COR-L47 (cell line): ENCODE results near the gene CATSPER4.
"Not testable (repeated sequence)": the region's sequence is repeated elsewhere in the genome, so short reads cannot be mapped to it uniquely, and the experiment has no call there.

Experiments
- DNase-seq: peaks from one replicate; lab custom pipeline; 2025; lab: John Stamatoyannopoulos, UW

Gene CATSPER4

GRCh38 chr1:26195805-26196204, 5.4 kb downstream of the CATSPER4 start:
- no peak for DNase-seq

GRCh38 chr1:26197301-26197700, 6.9 kb downstream of the CATSPER4 start:
- DNase-seq: no peak

DNA sequence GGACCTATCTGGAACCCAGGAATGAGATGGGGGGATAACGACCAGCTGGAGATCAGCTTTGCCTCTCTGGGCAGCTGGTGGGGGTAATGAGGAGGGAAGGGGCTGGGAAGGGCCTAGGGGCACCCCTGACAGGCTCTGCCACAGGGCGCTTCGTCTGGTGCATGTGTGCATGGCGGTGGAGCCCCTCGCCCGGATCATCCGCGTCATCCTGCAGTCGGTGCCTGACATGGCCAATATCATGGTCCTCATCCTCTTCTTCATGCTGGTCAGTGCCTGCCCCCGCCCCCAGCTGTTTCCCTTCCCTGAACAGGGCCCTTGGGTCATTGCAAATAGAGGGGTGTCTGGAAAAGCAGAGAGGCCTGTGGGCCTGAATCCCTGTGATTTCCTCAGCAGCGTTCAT, 7.4 kb downstream of the CATSPER4 start:
- no peak for DNase-seq

- no peak for DNase-seq
These were observed 10.0 kb downstream of the CATSPER4 start for GRCh38 chr1:26200413-26200812.

GRCh38 chr1:26203642-26204318, 13.4 kb downstream of the CATSPER4 start:
- no peak for DNase-seq

DNA sequence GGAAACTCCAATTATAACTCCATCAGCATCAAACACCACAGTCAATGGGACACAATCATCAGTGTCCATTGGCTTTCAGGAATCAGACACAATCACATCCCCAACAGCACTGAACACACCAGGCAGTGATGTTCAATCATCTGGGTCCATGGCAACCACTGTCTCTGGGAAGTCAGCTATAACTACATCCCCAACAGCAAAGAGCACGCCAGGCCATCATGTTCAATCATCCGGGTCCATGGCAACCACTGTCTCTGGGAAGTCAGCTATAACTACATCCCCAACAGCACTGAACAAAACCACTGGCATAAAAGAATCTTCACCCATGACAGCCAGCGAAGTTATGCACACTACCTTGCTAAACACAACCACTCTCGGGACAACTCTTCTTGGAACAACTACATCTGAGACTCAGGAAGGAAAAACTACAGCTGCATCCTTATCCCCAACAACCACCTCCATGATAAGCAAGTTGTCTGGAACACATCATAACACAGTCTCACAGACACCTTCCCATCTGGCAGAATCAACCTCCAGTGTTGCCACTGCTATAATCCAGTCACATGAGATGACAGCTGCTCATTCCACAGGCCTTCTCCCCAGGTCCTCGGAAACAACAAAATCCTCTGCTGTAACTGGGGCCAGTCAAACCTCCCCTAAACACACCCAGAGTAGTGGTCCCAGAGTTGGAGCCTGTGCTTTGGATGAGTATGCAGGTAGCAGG, 19.9 kb downstream of the CATSPER4 start:
- DNase-seq: no peak

DNA sequence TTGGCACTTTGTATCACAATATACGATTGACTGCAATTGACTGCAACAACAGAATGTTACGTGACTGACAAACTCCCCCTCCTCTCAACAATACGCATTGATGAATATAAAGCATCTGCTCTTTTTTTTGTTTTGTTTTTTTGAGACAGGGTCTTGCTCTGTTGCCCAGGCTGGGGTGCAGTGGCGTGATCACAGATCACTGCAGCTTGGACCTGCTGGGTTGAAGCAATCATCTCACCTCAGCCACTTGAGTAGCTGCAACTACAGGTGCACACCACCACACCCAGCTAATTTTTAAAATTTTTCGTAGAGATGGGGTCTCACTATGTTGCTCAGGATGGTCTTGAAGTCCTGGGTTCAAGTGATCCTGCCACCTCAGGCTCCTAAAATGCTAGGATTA, 22.3 kb downstream of the CATSPER4 start:
- no peak for DNase-seq

- no peak for DNase-seq
These were observed 23.0 kb downstream of the CATSPER4 start for GRCh38 chr1:26213335-26213905.

GRCh38 chr1:26215246-26215645, 24.8 kb downstream of the CATSPER4 start:
- DNase-seq: no peak

GRCh38 chr1:26218906-26219494, 28.6 kb downstream of the CATSPER4 start:
- DNase-seq: peak; percentile 46

DNA sequence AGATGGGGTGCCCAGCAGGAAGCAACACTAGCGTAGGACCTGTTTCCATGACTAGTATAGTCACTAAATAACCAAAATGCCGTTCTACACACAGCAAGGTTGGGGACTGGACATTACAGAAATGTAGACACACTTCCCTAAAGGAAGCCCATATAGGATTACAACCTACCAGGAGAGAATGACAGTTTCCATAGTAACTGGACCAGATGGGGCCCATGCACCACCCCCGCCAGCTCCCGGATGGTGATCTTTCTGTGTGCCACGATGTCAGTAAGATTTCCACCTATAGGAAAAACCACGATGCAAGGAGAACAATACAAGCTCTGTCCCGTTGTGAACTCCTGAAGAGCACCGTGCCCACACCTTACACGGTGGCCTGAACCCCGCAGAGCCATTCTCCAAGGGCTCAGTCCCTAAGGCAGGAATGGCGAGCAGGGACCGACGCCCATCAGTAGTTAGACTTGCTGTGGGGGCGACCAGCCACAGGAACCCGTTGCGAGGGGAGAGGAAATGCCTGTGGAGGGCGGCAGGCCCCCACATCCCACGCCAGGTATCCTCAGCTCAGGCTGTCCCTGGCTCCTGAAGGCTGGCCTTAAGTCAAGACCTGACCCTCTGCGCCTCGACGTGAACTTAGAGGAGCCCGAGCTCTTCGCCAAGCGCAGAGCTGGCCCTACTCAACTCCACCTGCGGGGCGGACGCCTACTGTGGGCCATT, 30.0 kb downstream of the CATSPER4 start:
- no peak for DNase-seq

GRCh38 chr1:26221094-26221493, 30.7 kb downstream of the CATSPER4 start:
- DNase-seq: no peak

- DNase-seq: no peak
These were observed 34.2 kb downstream of the CATSPER4 start for GRCh38 chr1:26224606-26225005.

- no peak for DNase-seq
These were observed 34.8 kb downstream of the CATSPER4 start for GRCh38 chr1:26225033-26225831.

DNA sequence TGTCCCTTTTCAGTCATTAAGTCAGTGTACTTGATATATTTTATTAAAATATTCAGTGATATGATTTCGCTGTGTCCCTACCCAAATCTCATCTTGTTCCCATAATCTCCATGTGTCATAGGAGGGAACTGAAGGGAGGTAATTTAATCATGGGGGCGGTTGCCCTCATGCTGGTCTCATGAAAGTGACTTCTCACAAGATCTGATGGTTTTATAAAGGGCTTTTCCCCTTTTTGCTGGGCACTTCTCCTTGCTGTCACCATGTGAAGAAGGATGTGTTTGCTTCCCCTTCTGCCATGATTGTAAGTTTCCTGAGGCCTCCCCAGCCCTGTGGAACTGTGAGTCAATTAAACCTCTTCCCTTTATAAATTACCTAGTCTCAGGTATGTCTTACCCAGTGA, 40.3 kb downstream of the CATSPER4 start:
- DNase-seq: not testable (repeated sequence)

GRCh38 chr1:26233903-26234643, 43.7 kb downstream of the CATSPER4 start, which contains the start of gene CEP85:
CEP85 (plus strand) TSS chr1:26234200; CDS start chr1:26239784, 5,584 bp downstream.
- DNase-seq: peak; percentile 97

DNA sequence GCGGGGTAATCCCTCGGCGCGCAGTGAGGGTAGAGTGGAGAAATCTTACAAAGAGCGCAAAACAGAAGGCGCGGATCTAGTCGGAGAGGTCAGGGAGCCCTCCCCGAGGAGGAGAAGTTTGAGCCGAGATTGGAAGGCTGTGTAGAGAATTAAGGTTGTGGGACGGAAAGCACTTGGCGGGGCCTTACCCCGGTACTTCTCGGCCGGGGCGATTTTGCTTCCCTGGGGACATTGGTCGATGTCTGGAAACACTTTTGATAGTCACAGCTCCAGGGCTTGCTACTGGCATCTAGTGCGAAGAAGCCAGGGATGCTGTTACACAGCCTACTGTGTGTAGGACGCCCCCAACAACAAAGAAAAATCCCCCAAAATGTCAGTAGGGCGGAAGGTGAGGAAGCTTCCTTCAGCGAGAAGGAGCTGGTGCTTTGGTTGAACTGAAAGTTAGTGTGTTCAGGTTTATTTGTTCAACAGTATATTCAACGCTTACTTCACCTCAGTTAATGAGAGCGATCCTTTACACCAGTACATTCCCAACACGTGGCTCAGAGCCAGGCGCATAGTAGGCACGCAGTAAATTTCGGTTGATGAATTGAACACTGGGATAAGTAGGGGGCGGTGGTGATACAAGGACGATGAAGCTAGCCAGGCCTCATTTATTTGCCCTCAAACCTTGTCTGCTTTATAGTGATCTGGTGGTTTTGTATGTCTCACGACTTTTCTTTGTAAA, 44.4 kb downstream of the CATSPER4 start:
- DNase-seq: no peak

DNA sequence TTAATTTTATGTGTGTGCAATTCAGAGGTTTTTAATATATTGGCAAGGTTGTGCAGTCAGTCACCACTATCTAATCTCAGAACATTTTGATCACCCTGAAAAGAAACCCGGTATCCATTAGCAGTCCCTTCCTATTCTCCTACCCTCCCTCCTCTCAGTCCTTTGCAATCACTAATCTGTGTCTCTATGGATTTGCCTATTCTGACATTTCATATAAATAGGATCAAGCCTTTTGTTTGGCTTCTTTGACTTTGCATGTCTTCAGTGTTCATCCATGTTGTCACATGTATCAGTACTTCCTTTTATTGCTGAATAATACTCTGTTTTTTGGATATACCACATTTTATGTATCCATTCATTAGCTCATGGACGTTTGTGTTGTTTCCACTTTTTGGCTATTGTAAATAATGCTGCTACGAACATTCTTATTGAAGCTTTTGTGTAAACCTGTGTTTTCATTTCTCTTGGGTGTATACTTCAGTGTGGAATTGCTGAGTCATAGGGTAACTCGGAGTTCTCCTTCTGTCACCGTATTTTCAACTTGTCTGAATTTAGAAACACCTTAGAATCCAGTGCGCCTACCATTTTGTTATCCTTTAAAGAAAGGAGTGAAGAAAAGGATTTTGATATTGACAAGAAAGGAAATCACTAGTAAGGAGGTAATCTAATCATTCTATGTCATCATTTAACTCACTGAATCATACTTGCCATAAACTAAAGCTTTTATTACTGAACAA, 47.0 kb downstream of the CATSPER4 start:
- DNase-seq: no peak

GRCh38 chr1:26239936-26240335, 49.5 kb downstream of the CATSPER4 start:
- DNase-seq: no peak
